Stimulated activated CD4-positive, alpha-beta T cell treated with anti-CD3 and anti-CD28 coated beads, Interleukin-4, amount 100 ng/mL, for 4 hours (primary cell): ENCODE measurements around the gene TMEM234.

ENCODE experiments used
- DNase-seq, 2 experiments: peaks; one replicate each; pipeline ENCODE4 v3.0.0-alpha.2; 2020

TMEM234 gene

DNA sequence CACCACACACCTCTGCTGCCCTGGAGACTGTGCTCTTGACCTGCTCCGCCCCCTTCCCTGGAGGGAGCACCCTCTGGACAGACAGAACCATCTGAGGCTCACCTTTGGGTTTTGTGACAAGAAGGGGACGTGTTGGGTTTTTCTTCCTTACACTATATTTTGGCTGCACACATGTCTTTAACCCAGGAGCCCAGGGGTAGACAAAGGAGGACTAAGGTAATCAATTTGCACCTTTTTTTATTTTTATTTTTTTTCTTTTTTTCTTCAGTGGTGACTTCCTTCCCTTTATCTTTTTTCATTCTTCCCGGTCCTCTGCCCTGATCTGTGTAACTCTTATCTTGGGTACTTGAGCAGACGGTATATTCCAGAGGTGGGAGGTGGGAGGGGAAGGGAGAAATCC, 51.2 kb downstream of the TMEM234 start:
- DNase-seq: no peak
